ENCODE measurements around the gene SPN. TPM values are rescaled to one million over a fixed set of nuclear protein-coding genes. Genes with fewer than 3 reads are reported as not detected.
"Not testable (repeated sequence)": the region's sequence is repeated elsewhere in the genome, so short reads cannot be mapped to it uniquely, and the experiment has no call there.

Gene SPN
- total RNA-seq, 1 experiment from 2014 or later, result 0.47 TPM

DNA sequence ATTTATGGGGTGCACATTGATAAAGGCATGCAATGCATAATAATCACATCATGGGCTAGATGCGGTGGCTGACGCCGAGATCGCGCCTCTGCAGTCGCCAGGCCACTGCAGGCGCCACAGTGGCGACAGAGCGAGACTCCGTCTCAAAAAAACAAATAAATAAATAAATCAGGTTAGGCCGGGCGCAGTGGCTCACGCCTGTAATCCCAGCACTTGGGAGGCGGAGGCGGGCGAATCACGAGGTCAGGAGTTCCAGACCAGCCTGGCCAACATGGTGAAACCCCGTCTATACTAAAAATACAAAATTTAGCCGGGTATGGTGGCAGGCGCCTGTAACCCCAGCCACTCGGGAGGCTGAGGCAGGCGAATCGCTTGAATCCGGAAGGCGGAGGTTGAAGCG, 29.6 kb downstream of the SPN start:
- H3K79me2 ChIP-seq (ENCODE audit: insufficient read depth, low read length); H3K4me2 ChIP-seq (ENCODE audit: low read length); H3K9ac ChIP-seq (ENCODE audit: low read length); H3K9me3 ChIP-seq (ENCODE audit: control insufficient read depth in 1 of 2, insufficient read depth in 1 of 2, low read depth in 1 of 2, low read length in 2 of 2); BruUV-seq (replicated peaks); DNase-seq (ENCODE audit: low read depth, low spot score); H3K4me3 ChIP-seq (replicated peaks in 1 of 2; ENCODE audit: low read depth in 1 of 2, low read length in 2 of 2); H2AFZ ChIP-seq (ENCODE audit: low read depth, low read length, poor library complexity, severe bottlenecking); H4K20me1 ChIP-seq (ENCODE audit: insufficient read depth); RAD21 ChIA-PET (ENCODE audit: low non-redundant PET in 1 of 2, low total read pairs in 2 of 2, uncharacterized antibody in 2 of 2, unreplicated experiment in 2 of 2); ATAC-seq; H3K36me3 ChIP-seq (ENCODE audit: control insufficient read depth in 1 of 2, insufficient read depth in 2 of 2, low read length in 2 of 2); POLR2A ChIA-PET; H3K4me1 ChIP-seq (ENCODE audit: control insufficient read depth in 1 of 2, insufficient read depth in 2 of 2, low read length in 2 of 2); H3K27me3 ChIP-seq (ENCODE audit: insufficient read depth, low read length); H3K9me2 ChIP-seq (ENCODE audit: insufficient read depth); H3K27ac ChIP-seq (ENCODE audit: low read depth, low read length): not testable (repeated sequence)
- CTCF ChIA-PET, result interaction anchor here (2.0 kb wide), 1 partner anchor 8 kb away, joined by 19 read pairs; no protein-coding TSS in a partner anchor
- intact Hi-C loops (cut with micrococcal nuclease), result loop anchor here (2.0 kb wide), 1 partner anchor 340 kb away; no protein-coding TSS in a partner anchor

DNA sequence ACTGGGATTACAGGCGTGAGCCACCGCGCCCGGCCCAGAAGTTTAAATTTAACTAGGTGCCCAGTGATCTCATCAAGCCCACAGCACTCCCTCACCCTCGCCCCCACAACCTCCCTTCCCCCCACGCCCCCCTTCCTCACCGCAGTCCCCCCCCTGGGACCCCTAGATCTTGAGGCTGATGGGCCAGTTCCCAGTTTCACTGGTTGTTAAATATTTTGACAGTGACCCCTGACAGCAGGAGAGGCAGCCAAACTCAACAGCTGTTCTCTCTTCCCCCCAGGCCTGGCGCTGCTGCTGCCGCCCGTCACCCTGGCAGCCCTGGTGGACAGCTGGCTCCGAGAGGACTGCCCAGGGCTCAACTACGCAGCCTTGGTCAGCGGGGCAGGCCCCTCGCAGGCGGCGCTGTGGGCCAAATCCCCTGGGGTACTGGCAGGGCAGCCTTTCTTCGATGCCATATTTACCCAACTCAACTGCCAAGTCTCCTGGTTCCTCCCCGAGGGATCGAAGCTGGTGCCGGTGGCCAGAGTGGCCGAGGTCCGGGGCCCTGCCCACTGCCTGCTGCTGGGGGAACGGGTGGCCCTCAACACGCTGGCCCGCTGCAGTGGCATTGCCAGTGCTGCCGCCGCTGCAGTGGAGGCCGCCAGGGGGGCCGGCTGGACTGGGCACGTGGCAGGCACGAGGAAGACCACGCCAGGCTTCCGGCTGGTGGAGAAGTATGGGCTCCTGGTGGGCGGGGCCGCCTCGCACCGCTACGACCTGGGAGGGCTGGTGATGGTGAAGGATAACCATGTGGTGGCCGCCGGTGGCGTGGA, 31.5 kb downstream of the SPN start:
- ChIA-PET RAD21 (ENCODE audit: low non-redundant PET in 1 of 2, low total read pairs in 2 of 2, uncharacterized antibody in 2 of 2, unreplicated experiment in 2 of 2) (interaction anchor here (0.7 kb wide), 2 partner anchors 84 to 338 kb away, joined by 4 to 6 read pairs; no protein-coding TSS in a partner anchor), CTCF (no interaction called here), POLR2A (no interaction called here)
- H2AFZ ChIP-seq (ENCODE audit: low read depth, low read length, poor library complexity, severe bottlenecking), result no peak overlapping the region
- no peak overlapping the region for H3K4me2 ChIP-seq (ENCODE audit: low read length)
- no TSS peak for BruUV-seq (replicated peaks)
- DNase-seq (ENCODE audit: low read depth, low spot score) (no peak), ATAC-seq (no peak)
- H3K9me3 ChIP-seq (ENCODE audit: control insufficient read depth in 1 of 2, insufficient read depth in 1 of 2, low read depth in 1 of 2, low read length in 2 of 2), result no peaks in the 10 kb centered on the region
- H3K9me2 ChIP-seq (ENCODE audit: insufficient read depth), result no peaks in the 10 kb centered on the region
- H4K20me1 ChIP-seq (ENCODE audit: insufficient read depth), result no peaks in the 10 kb centered on the region
- no peaks in the 10 kb centered on the region for H3K79me2 ChIP-seq (ENCODE audit: insufficient read depth, low read length)
- peaks cover 0 to 6% of the 10 kb centered on the region in 2 experiments; a peak in 2 of 4 replicates for H3K4me1 ChIP-seq (ENCODE audit: control insufficient read depth in 1 of 2, insufficient read depth in 2 of 2, low read length in 2 of 2)
- no peak overlapping the region for H3K9ac ChIP-seq (ENCODE audit: low read length)
- no peaks in the 10 kb centered on the region for H3K27me3 ChIP-seq (ENCODE audit: insufficient read depth, low read length)
- no peaks in the 10 kb centered on the region for H3K36me3 ChIP-seq (ENCODE audit: control insufficient read depth in 1 of 2, insufficient read depth in 2 of 2, low read length in 2 of 2)
- no peak overlapping the region for H3K4me3 ChIP-seq (replicated peaks in 1 of 2; ENCODE audit: low read depth in 1 of 2, low read length in 2 of 2)
- H3K27ac ChIP-seq (ENCODE audit: low read depth, low read length), result no peak overlapping the region
- intact Hi-C loops (cut with micrococcal nuclease), result no loop called here
- TF ChIP-seq POLR2A (IDR thresholded peaks at IDR 0.05; ENCODE audit: borderline replicate concordance, extremely low read depth, insufficient read depth, insufficient read length) (no peak), SRF (IDR thresholded peaks at IDR 0.05; ENCODE audit: low read depth) (no peak), CTCF (IDR thresholded peaks at IDR 0.05 in 2 of 3, conservative IDR thresholded peaks at IDR 0.05 in 1 of 3; ENCODE audit: borderline replicate concordance in 1 of 3, insufficient read depth in 1 of 3, low read depth in 2 of 3, low read length in 2 of 3) (no peak), CEBPB (IDR thresholded peaks at IDR 0.05; ENCODE audit: low read depth) (no peak), EZH2phosphoT487 (IDR thresholded peaks at IDR 0.05; ENCODE audit: borderline replicate concordance) (no peak), MAX (IDR thresholded peaks at IDR 0.05) (no peak), ZFX (IDR thresholded peaks at IDR 0.05) (no peak), EGR1 (IDR thresholded peaks at IDR 0.05; ENCODE audit: low read depth) (no peak), TCF7L2 (IDR thresholded peaks at IDR 0.05; ENCODE audit: borderline replicate concordance, extremely low read depth, insufficient read depth, insufficient read length) (no peak), ATF3 (IDR thresholded peaks at IDR 0.05) (no peak), POLR2AphosphoS5 (IDR thresholded peaks at IDR 0.05; ENCODE audit: low read depth, low read length) (no peak), EZH2 (IDR thresholded peaks at IDR 0.05) (no peak), YY1 (IDR thresholded peaks at IDR 0.05; ENCODE audit: extremely low read depth, insufficient replicate concordance, low read depth, low read length) (no peak), CBX3 (IDR thresholded peaks at IDR 0.05; ENCODE audit: low read depth) (no peak), SIN3A (IDR thresholded peaks at IDR 0.05; ENCODE audit: low read depth) (no peak)
- TF ChIP-seq, protein P1, sequence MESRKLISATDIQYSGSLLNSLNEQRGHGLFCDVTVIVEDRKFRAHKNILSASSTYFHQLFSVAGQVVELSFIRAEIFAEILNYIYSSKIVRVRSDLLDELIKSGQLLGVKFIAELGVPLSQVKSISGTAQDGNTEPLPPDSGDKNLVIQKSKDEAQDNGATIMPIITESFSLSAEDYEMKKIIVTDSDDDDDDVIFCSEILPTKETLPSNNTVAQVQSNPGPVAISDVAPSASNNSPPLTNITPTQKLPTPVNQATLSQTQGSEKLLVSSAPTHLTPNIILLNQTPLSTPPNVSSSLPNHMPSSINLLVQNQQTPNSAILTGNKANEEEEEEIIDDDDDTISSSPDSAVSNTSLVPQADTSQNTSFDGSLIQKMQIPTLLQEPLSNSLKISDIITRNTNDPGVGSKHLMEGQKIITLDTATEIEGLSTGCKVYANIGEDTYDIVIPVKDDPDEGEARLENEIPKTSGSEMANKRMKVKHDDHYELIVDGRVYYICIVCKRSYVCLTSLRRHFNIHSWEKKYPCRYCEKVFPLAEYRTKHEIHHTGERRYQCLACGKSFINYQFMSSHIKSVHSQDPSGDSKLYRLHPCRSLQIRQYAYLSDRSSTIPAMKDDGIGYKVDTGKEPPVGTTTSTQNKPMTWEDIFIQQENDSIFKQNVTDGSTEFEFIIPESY (IDR thresholded peaks at IDR 0.05; ENCODE audit: extremely low read depth, insufficient replicate concordance, low read length), result no peak
